GM12873 (cell line): ENCODE data around the gene NVL.

Experiments
- CTCF ChIP-seq: IDR thresholded peaks from 2 replicates; pipeline ENCODE4 v1.5.1; 2012; ENCODE audit warnings: low read depth, mild to moderate bottlenecking, moderate library complexity, low read length, control low read depth; ENCODE audit not compliant: insufficient read depth; ENCODE audit errors: missing control alignments

The NVL gene

GRCh38 chr1:224217655-224218623 lies 112.0 kb downstream of the NVL start:
- TF ChIP-seq CTCF: no peak

- no peak for TF ChIP-seq CTCF
These were observed 113.6 kb downstream of the NVL start for GRCh38 chr1:224216382-224216781.

GRCh38 chr1:224213438-224214119 lies 116.4 kb downstream of the NVL start:
- TF ChIP-seq CTCF: no peak

- TF ChIP-seq CTCF: no peak
These were observed 117.3 kb downstream of the NVL start for GRCh38 chr1:224212618-224213061.

GRCh38 chr1:224211206-224211962 lies 118.6 kb downstream of the NVL start:
- TF ChIP-seq CTCF: no peak

- no peak for TF ChIP-seq CTCF
These were observed 124.5 kb downstream of the NVL start for GRCh38 chr1:224205438-224205840.
